K562 (cell line): ENCODE measurements around the gene HLA-DOA. TPM values are rescaled to one million over a fixed set of nuclear protein-coding genes. Genes with fewer than 3 reads are reported as not detected.

Source experiments
- ATAC-seq: fragments of 200-7000 bp; cut with Tn5 transposase; 3 replicates; pipeline ENCODE4 v1.9.1; 2020; ENCODE audit warnings: moderate library complexity
- BruUV-seq: library from RNA; stranded (reverse); fragments of 400-500 nt; replicated peaks from 2 replicates; lab custom pipeline; 2021; lab: Mats Ljungman, UMichigan
- CTCF ChIA-PET: fragments of 300-600 bp; formaldehyde crosslinking; extraction: SDS; loops from one replicate; lab custom pipeline; 2021; ENCODE audit warnings: low intra/inter-chr PET ratio; lab: Yijun Ruan, JAX
- POLR2A ChIA-PET: fragments of 300-600, 350-650 bp; sonication (Branson Sonifier 250); formaldehyde crosslinking; extraction: SDS; loops from one replicate; lab custom pipeline; 2021; ENCODE audit warnings: antibody characterized with exemption, inconsistent platforms; lab: Yijun Ruan, JAX
- DNase-seq, 4 experiments: peaks; one replicate each; pipeline versions ENCODE4 v3.0.0 to v3.0.0-alpha.2; 2011 to 2018; ENCODE audit warnings: low spot score in 3 of 4, mixed read lengths in 3 of 4; ENCODE audit errors: extremely low read depth in 1 of 4
- FAIRE-seq: peaks from 2 replicates; lab custom pipeline; 2011; peaks lifted over from hg19 to GRCh38; lab: Jason Lieb, UNC
- H2AFZ ChIP-seq: 2 replicates; pipeline ENCODE4 v1.6.0; 2011; ENCODE audit warnings: low read depth, low read length, control low read depth, inconsistent platforms
- H3K27ac ChIP-seq: fragments of 200-600 bp; 3 replicates; pipeline ENCODE4 v1.8.0; 2011; ENCODE audit warnings: low read depth, mild to moderate bottlenecking, control low read depth, inconsistent platforms, low read length, moderate library complexity, mixed read lengths; ENCODE audit errors: extremely low read depth
- H3K27me3 ChIP-seq, 2 experiments: fragments of 300-600 bp in 1 of 2; 2 replicates in 1 of 2; 3 replicates in 1 of 2; pipeline versions ENCODE4 v1.6.0 to v1.8.0; 2011; ENCODE audit warnings: inconsistent platforms in 2 of 2, low read length in 2 of 2, mild to moderate bottlenecking in 1 of 2, mixed read lengths in 1 of 2, moderate library complexity in 1 of 2; ENCODE audit not compliant: control insufficient read depth in 2 of 2, insufficient read depth in 2 of 2
- H3K36me3 ChIP-seq: fragments of 300-600 bp; 3 replicates; pipeline ENCODE4 v1.8.0; 2011; ENCODE audit warnings: mild to moderate bottlenecking, low read length, inconsistent platforms; ENCODE audit not compliant: control insufficient read depth, insufficient read depth
- H3K4me1 ChIP-seq, 2 experiments: fragments of 200-600 bp in 1 of 2; replicated peaks in 1 of 2; 2 replicates in 1 of 2; 3 replicates in 1 of 2; pipeline versions ENCODE4 v1.5.1 to v1.8.0; 2011; ENCODE audit warnings: inconsistent platforms in 2 of 2, low read length in 2 of 2, mild to moderate bottlenecking in 1 of 2, mixed read lengths in 1 of 2, moderate library complexity in 1 of 2; ENCODE audit not compliant: control insufficient read depth in 2 of 2, insufficient read depth in 2 of 2
- H3K4me2 ChIP-seq: 2 replicates; pipeline ENCODE4 v1.6.1; 2011; ENCODE audit warnings: low read length, control low read depth, inconsistent platforms, mixed read lengths; ENCODE audit not compliant: insufficient read depth
- H3K4me3 ChIP-seq: fragments of 200-600 bp; sonication (generic), shearing (Covaris generic); 2 replicates; pipeline ENCODE4 v1.5.1; 2016; ENCODE audit warnings: control low read depth, inconsistent platforms
- H3K79me2 ChIP-seq: fragments of 200-600 bp; 3 replicates; pipeline ENCODE4 v1.8.0; 2011; ENCODE audit warnings: low read length, inconsistent platforms; ENCODE audit not compliant: control insufficient read depth, insufficient read depth
- H3K9ac ChIP-seq, 2 experiments: 2 replicates each; pipeline versions ENCODE4 v1.6.0 to v1.6.1; 2011; ENCODE audit warnings: low read depth in 2 of 2, low read length in 2 of 2, control low read depth in 1 of 2, inconsistent platforms in 1 of 2, mild to moderate bottlenecking in 1 of 2, mixed read lengths in 1 of 2; ENCODE audit not compliant: insufficient read depth in 1 of 2
- H3K9me1 ChIP-seq: one replicate; pipeline ENCODE4 v1.6.0; 2011; ENCODE audit warnings: inconsistent platforms, mild to moderate bottlenecking, low read length, moderate library complexity; ENCODE audit not compliant: control insufficient read depth, insufficient read depth
- H3K9me3 ChIP-seq: replicated peaks from 2 replicates; pipeline ENCODE4 v1.5.1; 2011; ENCODE audit warnings: low read depth, low read length, inconsistent platforms; ENCODE audit not compliant: control insufficient read depth, insufficient read depth
- H4K20me1 ChIP-seq: replicated peaks from 2 replicates; pipeline ENCODE4 v1.6.1; 2011; ENCODE audit warnings: low read length, inconsistent platforms, mixed read lengths; ENCODE audit not compliant: control insufficient read depth, insufficient read depth
- ARHGAP35 ChIP-seq: fragments of 450-650 bp; IDR thresholded peaks from 2 replicates; pipeline ENCODE4 v1.6.1; 2018; ENCODE audit not compliant: partially characterized antibody
- CREM ChIP-seq: IDR thresholded peaks from 2 replicates; pipeline ENCODE4 v1.6.1; 2014; ENCODE audit warnings: antibody characterized with exemption, low read depth
- GTF2A2 ChIP-seq: IDR thresholded peaks from 2 replicates; pipeline ENCODE4 v1.6.1; 2016; ENCODE audit warnings: mild to moderate bottlenecking, missing genetic modification characterization, missing compliant biosample characterization
- PTBP1 ChIP-seq: fragments of 200-400 bp; formaldehyde crosslinking; IDR thresholded peaks from 2 replicates; pipeline ENCODE4 v1.6.1; 2017; ENCODE audit warnings: low read depth, low read length
- TAF7 ChIP-seq: fragments of 450-650 bp; IDR thresholded peaks from 2 replicates; pipeline ENCODE4 v1.6.1; 2016; ENCODE audit warnings: missing genetic modification characterization, missing compliant biosample characterization
- ZKSCAN1 ChIP-seq: fragments of 150-350 bp; IDR thresholded peaks from 2 replicates; pipeline ENCODE4 v1.6.1; 2016; ENCODE audit warnings: low read depth, low read length
- ZNF830 ChIP-seq: fragments of 250-450 bp; sonication (Bioruptor Pico); IDR thresholded peaks from 2 replicates; pipeline ENCODE4 v1.5.0; 2021; ENCODE audit warnings: mild to moderate bottlenecking
- WGBS: fragments of 100-300 bp; shearing (Covaris generic); methylation state at CpG from one replicate; pipeline ENCODE4 v1.1.6; 2016; ENCODE audit warnings: low coverage, mixed read lengths; ENCODE audit not compliant: insufficient coverage; ENCODE audit errors: missing lambda C conversion rate; 5-methylcytosine and 5-hydroxymethylcytosine counted together
- in situ Hi-C: fragments of 300-500 bp; cut with MboI; formaldehyde crosslinking; loops from 4 replicates; pipeline ENCODE4 v1.15.0; 2018; ENCODE audit warnings: inconsistent platforms, mixed read lengths
- intact Hi-C: fragments of 100-400 bp; cut with micrococcal nuclease; formaldehyde crosslinking; loops from 2 replicates; pipeline ENCODE4 v1.14.2; 2022
- polyA plus RNA-seq, 8 experiments: library from polyadenylated mRNA; depleted of rRNA in 4 of 8; stranded (reverse) in 5 of 8; unstranded in 3 of 8; fragments of >200 nt; fragmentation: Nextera tagmentation in 2 of 8; fragmentation: Illumina TruSeq in 1 of 8; extraction: Ambion mirVana in 2 of 8; extraction: Trizol in 1 of 8; gene quantifications; 2 replicates each; pipeline versions ENCODE4 v1.2.1 to v1.2.3, GENCODE V29; 2011 to 2014; ENCODE audit warnings: inconsistent platforms in 1 of 8, missing spikeins in 1 of 8
- total RNA-seq, 7 experiments: library from RNA; depleted of rRNA in 6 of 7; stranded (reverse); fragments of >200 nt in 6 of 7; fragmentation: Illumina TruSeq in 2 of 7; extraction: Trizol in 2 of 7; gene quantifications; 2 replicates each; pipeline versions ENCODE4 v1.2.1 to v1.2.3, GENCODE V29; 2011 to 2021; ENCODE audit warnings: low replicate concordance in 1 of 7
- TF ChIP-seq, protein P1 (sequence below), 3 experiments: fragments of 200-800 bp in 1 of 3; sonication (Bioruptor generic) in 1 of 3; sonication (generic) in 1 of 3; formaldehyde crosslinking in 1 of 3; IDR thresholded peaks; 2 replicates each; pipeline versions ENCODE4 v1.6.1 to v1.8.0; 2016 to 2022; ENCODE audit warnings: mild to moderate bottlenecking in 2 of 3, missing compliant biosample characterization in 2 of 3, missing genetic modification characterization in 2 of 3, missing genetic modification reagents in 1 of 3
- TF ChIP-seq, protein P2 (sequence below): sonication (generic); formaldehyde crosslinking; IDR thresholded peaks from 2 replicates; pipeline ENCODE4 v1.8.1; 2023; ENCODE audit warnings: mild to moderate bottlenecking, missing genetic modification reagents

Gene HLA-DOA
- total and polyA plus RNA-seq, 9 of the 15 experiments (the other 6 are each of a cell fraction or from before 2014, with no cell fraction given): 0.07 TPM; not detected in 8

DNA sequence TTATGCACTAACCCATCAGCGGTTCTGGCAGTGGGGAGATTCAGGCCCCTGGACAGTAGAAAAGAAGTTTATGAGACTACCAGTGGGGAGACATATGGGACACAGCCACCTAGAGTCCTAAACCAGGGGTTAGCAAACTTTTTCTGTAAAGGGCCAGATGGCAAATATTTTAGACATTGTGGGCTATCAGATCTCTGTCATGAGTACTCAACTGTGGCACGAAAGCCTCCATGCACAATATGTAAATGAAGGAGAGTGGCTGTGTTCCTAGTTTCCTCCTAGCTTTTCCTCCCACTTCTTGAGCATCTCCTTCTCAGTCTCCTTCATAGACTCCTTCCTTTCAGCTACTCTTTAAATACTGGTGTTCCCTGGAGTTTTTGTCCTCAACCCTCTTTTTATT, 53.2 kb downstream of the HLA-DOA start:
- H3K4me1 ChIP-seq: no peaks in the 10 kb centered on the region; a peak in 1 of 5 replicates
- no peaks in the 10 kb centered on the region for H3K36me3 ChIP-seq
- H3K9ac ChIP-seq: no peak overlapping the region
- TF ChIP-seq TAF7 (tag): no peak
- TF ChIP-seq ZNF830 (CRISPR knock-in tag): no peak
- TF ChIP-seq PTBP1: no peak
- TF ChIP-seq, protein P1, sequence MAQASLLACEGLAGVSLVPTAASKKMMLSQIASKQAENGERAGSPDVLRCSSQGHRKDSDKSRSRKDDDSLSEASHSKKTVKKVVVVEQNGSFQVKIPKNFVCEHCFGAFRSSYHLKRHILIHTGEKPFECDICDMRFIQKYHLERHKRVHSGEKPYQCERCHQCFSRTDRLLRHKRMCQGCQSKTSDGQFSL (CRISPR knock-in tag; IDR thresholded peaks at IDR 0.05): no peak
- TF ChIP-seq, protein P1 (tag; IDR thresholded peaks at IDR 0.05): no peak
- TF ChIP-seq, protein P2, sequence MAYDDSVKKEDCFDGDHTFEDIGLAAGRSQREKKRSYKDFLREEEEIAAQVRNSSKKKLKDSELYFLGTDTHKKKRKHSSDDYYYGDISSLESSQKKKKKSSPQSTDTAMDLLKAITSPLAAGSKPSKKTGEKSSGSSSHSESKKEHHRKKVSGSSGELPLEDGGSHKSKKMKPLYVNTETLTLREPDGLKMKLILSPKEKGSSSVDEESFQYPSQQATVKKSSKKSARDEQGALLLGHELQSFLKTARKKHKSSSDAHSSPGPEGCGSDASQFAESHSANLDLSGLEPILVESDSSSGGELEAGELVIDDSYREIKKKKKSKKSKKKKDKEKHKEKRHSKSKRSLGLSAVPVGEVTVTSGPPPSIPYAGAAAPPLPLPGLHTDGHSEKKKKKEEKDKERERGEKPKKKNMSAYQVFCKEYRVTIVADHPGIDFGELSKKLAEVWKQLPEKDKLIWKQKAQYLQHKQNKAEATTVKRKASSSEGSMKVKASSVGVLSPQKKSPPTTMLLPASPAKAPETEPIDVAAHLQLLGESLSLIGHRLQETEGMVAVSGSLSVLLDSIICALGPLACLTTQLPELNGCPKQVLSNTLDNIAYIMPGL: no peak
- TF ChIP-seq ARHGAP35: no peak
- TF ChIP-seq GTF2A2 (tag): no peak
- no peak for TF ChIP-seq CREM
- TF ChIP-seq ZKSCAN1: no peak
- in situ Hi-C loops (loop anchor here (25.0 kb wide), 1 partner anchor 1419 kb away; the partner anchor contains the start of genes ATP6V1G2, DDX39B, MCCD1 and NFKBIL1), intact Hi-C loops (no loop called here)
- no peaks in the 10 kb centered on the region for H4K20me1 ChIP-seq
- no TSS peak for BruUV-seq
- ATAC-seq (no peak), DNase-seq (no peak), FAIRE-seq (no peak)
- no peaks in the 10 kb centered on the region for H3K9me3 ChIP-seq
- H3K27ac ChIP-seq: no peak overlapping the region
- H3K9me1 ChIP-seq: no peaks in the 10 kb centered on the region
- H3K4me3 ChIP-seq: no peak overlapping the region
- no peaks in the 10 kb centered on the region for H3K79me2 ChIP-seq
- H3K4me2 ChIP-seq: no peak overlapping the region
- POLR2A ChIA-PET: interaction anchor here (0.7 to 13.5 kb wide), 3 partner anchors 15 to 175 kb away, joined by 3 to 309 read pairs (median 3); partner anchors contain the start of gene BRD2
- WGBS: 8% methylated on average over 2 of the region's 2 CpGs
- H2AFZ ChIP-seq: no peak overlapping the region
- peaks cover 0 to 8% of the 10 kb centered on the region in 2 experiments; a peak in 2 of 5 replicates for H3K27me3 ChIP-seq
- CTCF ChIA-PET: no interaction called here
